ENCODE results near the gene TTYH1. TPM values are rescaled to one million over a fixed set of nuclear protein-coding genes. Genes with fewer than 3 reads are reported as not detected.

The TTYH1 gene
- total and polyA plus RNA-seq, 2 of the 4 experiments (the other 2 are of a cell fraction), result not detected

DNA sequence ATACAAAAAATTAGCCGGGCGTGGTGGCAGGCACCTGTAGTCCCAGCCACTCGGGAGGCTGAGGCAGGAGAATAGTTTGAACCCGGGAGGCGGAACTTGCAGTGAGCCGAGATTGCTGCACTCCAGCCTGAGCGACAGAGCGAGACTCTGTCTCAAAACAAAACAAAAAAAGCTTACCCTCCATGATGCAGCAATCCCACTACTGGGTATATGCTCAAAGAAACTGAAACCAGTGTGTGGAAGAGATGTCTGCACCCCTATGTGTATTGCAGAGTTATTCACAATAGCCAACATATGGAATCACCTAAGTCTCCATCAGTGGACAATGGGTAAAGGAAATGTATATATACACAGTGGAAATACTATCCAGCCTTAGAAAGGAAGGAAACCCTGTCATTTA lies 19.6 kb upstream of the TTYH1 start:
- H4K5ac ChIP-seq (ENCODE audit: low read depth, low read length), result no peak overlapping the region
- no peak overlapping the region for H2BK20ac ChIP-seq (ENCODE audit: low read depth, low read length)
- H2BK120ac ChIP-seq (ENCODE audit: low read depth, low read length), result no peak overlapping the region
- no CpG with 5 or more reads among the region's 8 CpGs for WGBS, 2 experiments (ENCODE audit: extremely low coverage in 2 of 2, insufficient read length in 1 of 2)
- H4K8ac ChIP-seq (ENCODE audit: low read depth in 2 of 2, low read length in 2 of 2), result no peak overlapping the region
- H3K23ac ChIP-seq (ENCODE audit: low read depth, low read length), result no peak overlapping the region
- TF ChIP-seq NFE2L2 (IDR thresholded peaks at IDR 0.05; ENCODE audit: low read depth, low read length), result no peak
- TF ChIP-seq, protein P1, sequence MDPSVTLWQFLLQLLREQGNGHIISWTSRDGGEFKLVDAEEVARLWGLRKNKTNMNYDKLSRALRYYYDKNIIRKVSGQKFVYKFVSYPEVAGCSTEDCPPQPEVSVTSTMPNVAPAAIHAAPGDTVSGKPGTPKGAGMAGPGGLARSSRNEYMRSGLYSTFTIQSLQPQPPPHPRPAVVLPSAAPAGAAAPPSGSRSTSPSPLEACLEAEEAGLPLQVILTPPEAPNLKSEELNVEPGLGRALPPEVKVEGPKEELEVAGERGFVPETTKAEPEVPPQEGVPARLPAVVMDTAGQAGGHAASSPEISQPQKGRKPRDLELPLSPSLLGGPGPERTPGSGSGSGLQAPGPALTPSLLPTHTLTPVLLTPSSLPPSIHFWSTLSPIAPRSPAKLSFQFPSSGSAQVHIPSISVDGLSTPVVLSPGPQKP (IDR thresholded peaks at IDR 0.05; ENCODE audit: borderline replicate concordance, low read depth, low read length), result no peak
- TF ChIP-seq SMC3 (IDR thresholded peaks at IDR 0.05; ENCODE audit: low read depth, low read length), result no peak
- no peak for TF ChIP-seq RCOR1 (IDR thresholded peaks at IDR 0.05; ENCODE audit: insufficient replicate concordance, low read length)
- TF ChIP-seq BHLHE40 (IDR thresholded peaks at IDR 0.05; ENCODE audit: low read depth, low read length), result no peak
- no peak for TF ChIP-seq MAZ (IDR thresholded peaks at IDR 0.05; ENCODE audit: borderline replicate concordance, low read depth, low read length)
- TF ChIP-seq, protein P2, sequence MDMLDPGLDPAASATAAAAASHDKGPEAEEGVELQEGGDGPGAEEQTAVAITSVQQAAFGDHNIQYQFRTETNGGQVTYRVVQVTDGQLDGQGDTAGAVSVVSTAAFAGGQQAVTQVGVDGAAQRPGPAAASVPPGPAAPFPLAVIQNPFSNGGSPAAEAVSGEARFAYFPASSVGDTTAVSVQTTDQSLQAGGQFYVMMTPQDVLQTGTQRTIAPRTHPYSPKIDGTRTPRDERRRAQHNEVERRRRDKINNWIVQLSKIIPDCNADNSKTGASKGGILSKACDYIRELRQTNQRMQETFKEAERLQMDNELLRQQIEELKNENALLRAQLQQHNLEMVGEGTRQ (IDR thresholded peaks at IDR 0.05; ENCODE audit: low read depth, low read length), result no peak
- TF ChIP-seq CHD1 (IDR thresholded peaks at IDR 0.05; ENCODE audit: low read depth, low read length), result no peak
- TF ChIP-seq, protein P3, sequence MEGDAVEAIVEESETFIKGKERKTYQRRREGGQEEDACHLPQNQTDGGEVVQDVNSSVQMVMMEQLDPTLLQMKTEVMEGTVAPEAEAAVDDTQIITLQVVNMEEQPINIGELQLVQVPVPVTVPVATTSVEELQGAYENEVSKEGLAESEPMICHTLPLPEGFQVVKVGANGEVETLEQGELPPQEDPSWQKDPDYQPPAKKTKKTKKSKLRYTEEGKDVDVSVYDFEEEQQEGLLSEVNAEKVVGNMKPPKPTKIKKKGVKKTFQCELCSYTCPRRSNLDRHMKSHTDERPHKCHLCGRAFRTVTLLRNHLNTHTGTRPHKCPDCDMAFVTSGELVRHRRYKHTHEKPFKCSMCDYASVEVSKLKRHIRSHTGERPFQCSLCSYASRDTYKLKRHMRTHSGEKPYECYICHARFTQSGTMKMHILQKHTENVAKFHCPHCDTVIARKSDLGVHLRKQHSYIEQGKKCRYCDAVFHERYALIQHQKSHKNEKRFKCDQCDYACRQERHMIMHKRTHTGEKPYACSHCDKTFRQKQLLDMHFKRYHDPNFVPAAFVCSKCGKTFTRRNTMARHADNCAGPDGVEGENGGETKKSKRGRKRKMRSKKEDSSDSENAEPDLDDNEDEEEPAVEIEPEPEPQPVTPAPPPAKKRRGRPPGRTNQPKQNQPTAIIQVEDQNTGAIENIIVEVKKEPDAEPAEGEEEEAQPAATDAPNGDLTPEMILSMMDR (conservative IDR thresholded peaks at IDR 0.05; ENCODE audit: low read depth, low read length), result no peak
- no peak for TF ChIP-seq MAFK (IDR thresholded peaks at IDR 0.05; ENCODE audit: low read depth, low read length)
- dilution Hi-C loops (cut with HindIII; ENCODE audit: low sequenced_read_pairs, unreplicated experiment), result no loop called here
- no TSS peak for BruUV-seq (replicated peaks)
- H2AK9ac ChIP-seq (replicated peaks; ENCODE audit: low read depth, low read length, poor library complexity), result no peak overlapping the region
- H2BK5ac ChIP-seq (ENCODE audit: low read depth, low read length, poor library complexity, severe bottlenecking), result no peak overlapping the region
- no peak overlapping the region for H3K9ac ChIP-seq (ENCODE audit: low read depth, low read length)
- no peaks in the 10 kb centered on the region for H3K4me1 ChIP-seq (ENCODE audit: control insufficient read depth, insufficient read depth, low read length)
- ChIA-PET POLR2A (ENCODE audit: unreplicated experiment) (no interaction called here), CTCF (no interaction called here)
- ATAC-seq (ENCODE audit: low read depth) (no peak), DNase-seq (no peak)
- peaks cover 4% of the 10 kb centered on the region for H3K9me3 ChIP-seq (ENCODE audit: control insufficient read depth, insufficient read depth, low read length)
- in situ Hi-C loops (cut with MboI; ENCODE audit: low sequenced_read_pairs), result no loop called here
- H3K56ac ChIP-seq (ENCODE audit: extremely low read depth, insufficient read depth, low read length), result no peak overlapping the region
- no peak overlapping the region for H3K4me2 ChIP-seq (ENCODE audit: low read depth, low read length)
- H3K79me1 ChIP-seq (ENCODE audit: low read depth in 1 of 2, low read length in 2 of 2), result no peaks in the 10 kb centered on the region
- H3K9me1 ChIP-seq (ENCODE audit: insufficient read depth, low read length), result no peaks in the 10 kb centered on the region
- H4K91ac ChIP-seq (ENCODE audit: insufficient read depth, low read depth, low read length), result no peak overlapping the region
- no peak overlapping the region for H3K14ac ChIP-seq (replicated peaks; ENCODE audit: low read depth, low read length)
- H2BK15ac ChIP-seq (ENCODE audit: low read depth, low read length), result no peak overlapping the region
- no peak overlapping the region for H3K4ac ChIP-seq (ENCODE audit: low read depth, low read length)
- no peaks in the 10 kb centered on the region for H3K36me3 ChIP-seq (ENCODE audit: control insufficient read depth, insufficient read depth, low read length)
- no peaks in the 10 kb centered on the region for H4K20me1 ChIP-seq (ENCODE audit: insufficient read depth, low read length)
- intact Hi-C loops (cut with micrococcal nuclease), result no loop called here
- no peak overlapping the region for H3K27ac ChIP-seq (ENCODE audit: insufficient read depth, low read length)
- H3K27me3 ChIP-seq (ENCODE audit: control insufficient read depth, insufficient read depth, low read length), result no peaks in the 10 kb centered on the region
- H2AK5ac ChIP-seq (ENCODE audit: low read depth, low read length), result no peak overlapping the region
- H3K18ac ChIP-seq (ENCODE audit: low read depth, low read length), result no peak overlapping the region
- no peak overlapping the region for H2AFZ ChIP-seq (replicated peaks; ENCODE audit: low read length, poor library complexity)
- no peak overlapping the region for H3K4me3 ChIP-seq (ENCODE audit: insufficient read depth, low read depth, low read length)

Measured in IMR-90 (cell line).